OCI-LY7 (cell line): ENCODE data around the gene SPRTN. TPM values are rescaled to one million over a fixed set of nuclear protein-coding genes. Genes with fewer than 3 reads are reported as not detected.

Experiments used
- BruUV-seq: library from RNA; stranded (reverse); fragments of 400-500 nt; replicated peaks from 2 replicates; lab custom pipeline; 2021; lab: Mats Ljungman, UMichigan
- CTCF ChIA-PET: fragments of 300-600 bp; sonication (Branson Sonifier 250); formaldehyde crosslinking; loops from one replicate; lab custom pipeline; 2022; ENCODE audit warnings: antibody characterized with exemption; ENCODE audit not compliant: unreplicated experiment; lab: Charles Lee
- POLR2A ChIA-PET: fragments of 300-600 bp; sonication (Branson Sonifier 250); formaldehyde crosslinking; loops from one replicate; lab custom pipeline; 2022; ENCODE audit warnings: antibody characterized with exemption; lab: Charles Lee
- DNase-seq: peaks from one replicate; pipeline ENCODE4 v3.0.0-alpha.2; 2015; ENCODE audit warnings: low spot score
- H2AFZ ChIP-seq: fragments of 200-600 bp; sonication (generic), shearing (Covaris generic); 2 replicates; pipeline ENCODE4 v1.6.1; 2014; ENCODE audit warnings: mild to moderate bottlenecking, antibody characterized with exemption, low read length, moderate library complexity
- H3K27ac ChIP-seq: fragments of 200-600 bp; sonication (generic); 2 replicates; pipeline ENCODE4 v1.5.1; 2014; ENCODE audit warnings: mixed run types, low read depth, mild to moderate bottlenecking, moderate library complexity, low read length, inconsistent platforms; ENCODE audit not compliant: poor library complexity, severe bottlenecking
- H3K36me3 ChIP-seq: fragments of 200-600 bp; sonication (generic); 2 replicates; pipeline ENCODE4 v1.6.1; 2014; ENCODE audit warnings: mild to moderate bottlenecking, antibody characterized with exemption, low read length, moderate library complexity, mixed read lengths; ENCODE audit not compliant: insufficient read depth
- H3K4me1 ChIP-seq: fragments of 200-600 bp; sonication (generic); 2 replicates; pipeline ENCODE4 v1.5.1; 2014; ENCODE audit warnings: mild to moderate bottlenecking, low read length; ENCODE audit not compliant: insufficient read depth, poor library complexity, severe bottlenecking
- H3K4me2 ChIP-seq: fragments of 200-600 bp; sonication (generic); 2 replicates; pipeline ENCODE4 v1.6.1; 2014; ENCODE audit warnings: mild to moderate bottlenecking, low read length
- H3K4me3 ChIP-seq: fragments of 200-600 bp; sonication (generic); 2 replicates; pipeline ENCODE4 v1.5.1; 2014; ENCODE audit warnings: mild to moderate bottlenecking, low read depth, low read length; ENCODE audit not compliant: poor library complexity, severe bottlenecking
- H3K79me2 ChIP-seq: fragments of 200-600 bp; sonication (generic); 2 replicates; pipeline ENCODE4 v1.6.1; 2016; ENCODE audit warnings: low read depth, mild to moderate bottlenecking, low read length, moderate library complexity, mixed read lengths; ENCODE audit not compliant: insufficient read depth
- H3K9me2 ChIP-seq: fragments of 200-600 bp; sonication (generic); 2 replicates; pipeline ENCODE4 v1.6.1; 2016; ENCODE audit warnings: mild to moderate bottlenecking, low read length, mixed read lengths; ENCODE audit not compliant: insufficient read depth
- H3K9me3 ChIP-seq: fragments of 200-600 bp; sonication (generic); 2 replicates; pipeline ENCODE4 v1.6.1; 2014; ENCODE audit warnings: mild to moderate bottlenecking, mixed run types, low read length, mixed read lengths
- H4K20me1 ChIP-seq: fragments of 200-600 bp; sonication (generic); 2 replicates; pipeline ENCODE4 v1.6.1; 2014; ENCODE audit warnings: mild to moderate bottlenecking, antibody characterized with exemption, low read length, moderate library complexity, mixed read lengths; ENCODE audit not compliant: insufficient read depth
- EZH2phosphoT487 ChIP-seq: fragments of 200-600 bp; sonication (generic); IDR thresholded peaks from 2 replicates; pipeline ENCODE4 v1.6.1; 2018; ENCODE audit warnings: low read depth, borderline replicate concordance, mild to moderate bottlenecking, mixed run types, antibody characterized with exemption, low read length, moderate library complexity, mixed read lengths
- intact Hi-C: fragments of 100-400 bp; cut with micrococcal nuclease; formaldehyde crosslinking; loops from one replicate; pipeline ENCODE4 v1.10.0; 2022; ENCODE audit not compliant: unreplicated experiment
- total RNA-seq, 2 experiments: library from RNA; depleted of rRNA in 1 of 2; stranded (reverse); fragments of >200 nt in 1 of 2; shearing (Covaris generic) in 1 of 2; gene quantifications; 2 replicates each; pipeline ENCODE4 v1.2.3, GENCODE V29; 2014 to 2022
- TF ChIP-seq, protein P1 (sequence below): fragments of 200-600 bp; sonication (generic); conservative IDR thresholded peaks from 2 replicates; pipeline ENCODE4 v1.5.1; 2014; ENCODE audit warnings: mild to moderate bottlenecking, antibody characterized with exemption, low read length, moderate library complexity, mixed read lengths

SPRTN gene
- total RNA-seq, 2 experiments from 2014 or later = 10.9 to 16.4 TPM

DNA sequence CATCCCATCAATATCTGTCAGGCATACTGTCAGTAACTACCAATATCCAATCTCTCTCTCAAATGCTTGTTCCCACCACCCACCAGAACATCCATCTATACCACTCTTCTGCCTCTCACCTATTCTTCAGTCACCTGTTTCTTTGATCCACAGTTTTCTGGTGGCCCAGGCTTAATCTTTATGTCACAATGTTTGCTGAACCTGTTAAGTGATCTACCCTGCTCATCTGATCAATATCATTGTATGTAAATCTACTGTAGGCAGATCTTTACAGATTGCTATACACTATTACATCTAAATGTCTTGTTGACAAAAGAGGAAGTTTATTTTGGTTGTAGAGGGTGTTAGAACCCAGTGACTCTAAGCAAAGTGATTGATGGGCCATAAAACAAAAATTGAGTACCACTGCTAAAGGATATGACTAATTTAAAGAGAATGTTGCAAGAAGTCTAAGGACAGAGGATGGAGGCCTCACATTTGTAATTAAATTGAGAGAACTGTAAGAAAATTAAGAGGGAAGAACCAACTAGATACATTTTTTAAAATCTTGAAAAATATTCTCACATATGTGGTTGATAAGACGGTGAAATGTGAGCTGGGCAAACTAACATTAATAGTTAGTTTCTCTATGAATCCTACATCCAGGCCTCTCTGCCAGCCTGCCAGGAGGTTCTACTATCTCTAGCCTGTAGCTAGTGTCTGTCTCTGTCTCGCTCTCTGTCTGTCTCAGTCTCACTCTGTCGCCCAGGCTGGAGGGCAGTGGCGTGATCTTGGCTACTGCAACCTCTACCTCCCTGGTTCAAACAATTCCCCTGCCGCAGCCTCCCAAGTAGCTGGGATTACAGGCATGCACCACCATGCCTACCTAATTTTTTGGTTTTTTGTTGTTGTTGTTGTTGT lies 49.9 kb downstream of the SPRTN start:
- no TSS peak for BruUV-seq
- TF ChIP-seq, protein P1, sequence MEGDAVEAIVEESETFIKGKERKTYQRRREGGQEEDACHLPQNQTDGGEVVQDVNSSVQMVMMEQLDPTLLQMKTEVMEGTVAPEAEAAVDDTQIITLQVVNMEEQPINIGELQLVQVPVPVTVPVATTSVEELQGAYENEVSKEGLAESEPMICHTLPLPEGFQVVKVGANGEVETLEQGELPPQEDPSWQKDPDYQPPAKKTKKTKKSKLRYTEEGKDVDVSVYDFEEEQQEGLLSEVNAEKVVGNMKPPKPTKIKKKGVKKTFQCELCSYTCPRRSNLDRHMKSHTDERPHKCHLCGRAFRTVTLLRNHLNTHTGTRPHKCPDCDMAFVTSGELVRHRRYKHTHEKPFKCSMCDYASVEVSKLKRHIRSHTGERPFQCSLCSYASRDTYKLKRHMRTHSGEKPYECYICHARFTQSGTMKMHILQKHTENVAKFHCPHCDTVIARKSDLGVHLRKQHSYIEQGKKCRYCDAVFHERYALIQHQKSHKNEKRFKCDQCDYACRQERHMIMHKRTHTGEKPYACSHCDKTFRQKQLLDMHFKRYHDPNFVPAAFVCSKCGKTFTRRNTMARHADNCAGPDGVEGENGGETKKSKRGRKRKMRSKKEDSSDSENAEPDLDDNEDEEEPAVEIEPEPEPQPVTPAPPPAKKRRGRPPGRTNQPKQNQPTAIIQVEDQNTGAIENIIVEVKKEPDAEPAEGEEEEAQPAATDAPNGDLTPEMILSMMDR = no peak
- TF ChIP-seq EZH2phosphoT487 = no peak
- POLR2A ChIA-PET = interaction anchor here (0.6 to 1.6 kb wide), 7 partner anchors 10 to 1534 kb away, joined by 3 to 5 read pairs (median 3); no protein-coding TSS in a partner anchor
- H2AFZ ChIP-seq = no peak overlapping the region
- CTCF ChIA-PET = no interaction called here
- H3K9me3 ChIP-seq = no peaks in the 10 kb centered on the region
- intact Hi-C loops = no loop called here
- no peak overlapping the region for H3K27ac ChIP-seq
- H3K36me3 ChIP-seq = no peaks in the 10 kb centered on the region; the same call in 1 of the 2 replicates
- no peak overlapping the region for H3K4me2 ChIP-seq
- H3K4me1 ChIP-seq = no peaks in the 10 kb centered on the region
- no peak overlapping the region for H3K4me3 ChIP-seq
- no peaks in the 10 kb centered on the region for H3K9me2 ChIP-seq
- H4K20me1 ChIP-seq = no peaks in the 10 kb centered on the region
- no peak for DNase-seq
- H3K79me2 ChIP-seq = peaks cover 3% of the 10 kb centered on the region; the same call in 1 of the 2 replicates

DNA sequence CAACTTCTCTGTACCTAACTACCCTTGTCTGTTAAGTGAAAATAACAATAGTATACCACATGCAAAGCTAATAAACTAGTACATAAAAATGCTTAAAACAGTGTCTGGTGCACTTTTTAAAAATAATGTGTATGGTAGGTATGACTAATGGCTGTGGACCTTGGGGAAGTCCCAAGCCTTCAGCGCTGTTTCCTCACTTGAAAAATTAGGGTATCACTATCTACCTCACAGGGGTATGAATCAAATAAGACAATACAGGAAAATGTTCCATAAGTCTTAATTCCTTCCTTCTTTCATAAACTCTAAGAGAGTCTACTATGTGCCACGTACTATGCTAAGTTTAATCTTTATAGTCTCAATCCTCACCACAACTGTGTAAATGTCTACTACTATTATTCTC lies 52.0 kb downstream of the SPRTN start:
- no peak overlapping the region for H3K27ac ChIP-seq
- no peaks in the 10 kb centered on the region; the same call in 1 of the 2 replicates for H3K36me3 ChIP-seq
- H3K4me1 ChIP-seq = no peaks in the 10 kb centered on the region
- no peaks in the 10 kb centered on the region for H3K9me3 ChIP-seq
- ChIA-PET CTCF (interaction anchor here (0.7 kb wide), 1 partner anchor 29 kb away, joined by 5 read pairs; no protein-coding TSS in a partner anchor), POLR2A (no interaction called here)
- TF ChIP-seq, protein P1 = no peak
- no peak for DNase-seq
- no peaks in the 10 kb centered on the region for H3K9me2 ChIP-seq
- no peak overlapping the region for H3K4me2 ChIP-seq
- H3K79me2 ChIP-seq = peaks cover 8% of the 10 kb centered on the region; the same call in 1 of the 2 replicates
- H3K4me3 ChIP-seq = no peak overlapping the region
- intact Hi-C loops = no loop called here
- H2AFZ ChIP-seq = no peak overlapping the region
- no TSS peak for BruUV-seq
- no peaks in the 10 kb centered on the region for H4K20me1 ChIP-seq
